ENCODE data around the gene NRSN2. TPM values are rescaled to one million over a fixed set of nuclear protein-coding genes. Genes with fewer than 3 reads are reported as not detected.

Gene NRSN2
- total and polyA plus RNA-seq, 2 donors (not counting 3 experiments of a cell fraction or from before 2014, with no cell fraction given) = 36.9 to 64.1 TPM

DNA sequence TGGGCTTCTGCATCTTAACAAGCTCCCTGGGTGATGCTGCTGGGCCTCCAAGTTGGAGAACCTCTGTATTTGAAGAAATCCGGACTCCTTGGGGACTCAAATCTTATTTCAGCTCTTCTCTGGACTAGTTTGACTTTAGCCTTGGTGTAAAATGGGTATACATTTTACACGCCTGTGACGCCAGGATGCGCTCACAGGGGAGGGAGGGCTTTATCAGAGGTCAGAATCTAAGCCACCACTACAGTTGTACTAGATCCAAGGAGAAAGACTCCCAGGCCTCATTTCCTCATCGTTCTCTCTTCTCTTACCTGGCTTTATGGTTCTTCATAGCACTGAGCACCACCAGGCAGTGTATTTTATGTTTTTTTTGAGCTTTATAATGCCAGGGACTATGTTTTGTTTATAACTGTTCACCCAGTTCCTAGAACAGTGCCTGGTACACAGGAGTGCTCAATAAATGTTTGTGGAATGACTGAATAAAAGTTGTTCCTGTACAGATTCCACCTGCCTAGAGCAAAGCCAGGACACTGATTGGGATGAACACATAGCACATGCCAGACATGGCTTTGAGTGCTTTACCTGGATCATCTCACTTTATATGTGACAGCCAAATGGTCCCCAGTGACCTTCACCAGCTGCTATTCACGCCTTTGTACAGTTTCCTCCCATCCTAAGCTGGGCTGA, 56.1 kb downstream of the NRSN2 start:
- Histone ChIP-seq H3K27me3 (ENCODE audit: control insufficient read depth in 2 of 2, insufficient read depth in 2 of 2, low read length in 2 of 2) (no peaks in the 10 kb centered on the region), H3K27ac (ENCODE audit: insufficient read depth, low read depth, low read length) (no peak overlapping the region), H3K79me2 (ENCODE audit: control insufficient read depth, insufficient read depth, low read length) (no peaks in the 10 kb centered on the region), H3K9me1 (replicated peaks; ENCODE audit: control insufficient read depth, extremely low read depth, insufficient read depth, low read length) (no peaks in the 10 kb centered on the region), H3K4me2 (ENCODE audit: insufficient read depth, low read length) (no peak overlapping the region), H2AFZ (ENCODE audit: low read depth, low read length) (no peak overlapping the region), H3K4me3 (replicated peaks in 1 of 3; ENCODE audit: insufficient read depth in 1 of 3, low read depth in 1 of 3, low read length in 3 of 3) (no peak overlapping the region), H3K9me3 (replicated peaks; ENCODE audit: control insufficient read depth, insufficient read depth, low read length) (no peaks in the 10 kb centered on the region), H3K9ac (replicated peaks; ENCODE audit: extremely low read depth, insufficient read depth, low read length) (no peak overlapping the region), H3K4me1 (ENCODE audit: control insufficient read depth, extremely low read depth, insufficient read depth, low read length) (peaks cover 5% of the 10 kb centered on the region), H4K20me1 (replicated peaks; ENCODE audit: control insufficient read depth, extremely low read depth, insufficient read depth, low read length) (no peaks in the 10 kb centered on the region), H3K36me3 (ENCODE audit: control insufficient read depth in 2 of 2, extremely low read depth in 1 of 2, insufficient read depth in 2 of 2, low read length in 2 of 2) (peaks cover 0 to 3% of the 10 kb centered on the region in 2 experiments)
- no TSS peak for BruUV-seq (replicated peaks)
- TF ChIP-seq, protein P1, sequence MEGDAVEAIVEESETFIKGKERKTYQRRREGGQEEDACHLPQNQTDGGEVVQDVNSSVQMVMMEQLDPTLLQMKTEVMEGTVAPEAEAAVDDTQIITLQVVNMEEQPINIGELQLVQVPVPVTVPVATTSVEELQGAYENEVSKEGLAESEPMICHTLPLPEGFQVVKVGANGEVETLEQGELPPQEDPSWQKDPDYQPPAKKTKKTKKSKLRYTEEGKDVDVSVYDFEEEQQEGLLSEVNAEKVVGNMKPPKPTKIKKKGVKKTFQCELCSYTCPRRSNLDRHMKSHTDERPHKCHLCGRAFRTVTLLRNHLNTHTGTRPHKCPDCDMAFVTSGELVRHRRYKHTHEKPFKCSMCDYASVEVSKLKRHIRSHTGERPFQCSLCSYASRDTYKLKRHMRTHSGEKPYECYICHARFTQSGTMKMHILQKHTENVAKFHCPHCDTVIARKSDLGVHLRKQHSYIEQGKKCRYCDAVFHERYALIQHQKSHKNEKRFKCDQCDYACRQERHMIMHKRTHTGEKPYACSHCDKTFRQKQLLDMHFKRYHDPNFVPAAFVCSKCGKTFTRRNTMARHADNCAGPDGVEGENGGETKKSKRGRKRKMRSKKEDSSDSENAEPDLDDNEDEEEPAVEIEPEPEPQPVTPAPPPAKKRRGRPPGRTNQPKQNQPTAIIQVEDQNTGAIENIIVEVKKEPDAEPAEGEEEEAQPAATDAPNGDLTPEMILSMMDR (IDR thresholded peaks at IDR 0.05; ENCODE audit: extremely low read depth in 1 of 2, insufficient read depth in 1 of 2, low read depth in 1 of 2, low read length in 2 of 2) = no peak
- TF ChIP-seq GATA2 (IDR thresholded peaks at IDR 0.05; ENCODE audit: insufficient read depth, insufficient read length, low read depth, low read length) (no peak), POLR2A (IDR thresholded peaks at IDR 0.05; ENCODE audit: low read depth, low read length) (no peak)
- CTCF ChIA-PET = interaction anchor here (0.9 to 1.3 kb wide), 2 partner anchors 11 to 29 kb away, joined by 3 read pairs; no protein-coding TSS in a partner anchor
- no peak for DNase-seq (ENCODE audit: low read depth, low spot score)
- dilution Hi-C loops (cut with MboI; ENCODE audit: extremely low pct_ligation_motif_present, low sequenced_read_pairs) = no loop called here
- no peak for FAIRE-seq
- intact Hi-C loops (cut with micrococcal nuclease) = no loop called here
- POLR2A ChIA-PET = no interaction called here

DNA sequence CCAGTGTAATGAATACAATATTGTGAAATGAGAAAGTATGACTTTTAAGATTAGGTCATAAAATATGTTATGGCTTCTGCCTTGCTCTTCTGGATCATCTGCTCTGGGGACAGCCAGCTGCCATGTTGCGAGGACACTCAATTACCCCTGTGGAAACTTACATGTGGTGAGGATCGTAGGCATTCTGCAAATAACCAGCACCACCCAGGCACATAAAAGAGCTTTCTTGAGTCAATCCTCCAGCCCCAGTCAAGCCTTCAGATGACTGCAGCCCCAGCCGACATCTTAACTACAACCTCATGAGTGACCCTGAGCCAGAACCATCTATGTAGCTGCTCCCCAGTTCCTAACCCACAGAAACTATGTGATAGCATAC, 56.7 kb downstream of the NRSN2 start:
- Histone ChIP-seq H2AFZ (ENCODE audit: low read depth, low read length) (no peak overlapping the region), H3K36me3 (ENCODE audit: control insufficient read depth in 2 of 2, extremely low read depth in 1 of 2, insufficient read depth in 2 of 2, low read length in 2 of 2) (peaks cover 0 to under 1% of the 10 kb centered on the region in 2 experiments), H3K79me2 (ENCODE audit: control insufficient read depth, insufficient read depth, low read length) (peaks cover 4% of the 10 kb centered on the region), H3K9me1 (replicated peaks; ENCODE audit: control insufficient read depth, extremely low read depth, insufficient read depth, low read length) (no peaks in the 10 kb centered on the region), H4K20me1 (replicated peaks; ENCODE audit: control insufficient read depth, extremely low read depth, insufficient read depth, low read length) (no peaks in the 10 kb centered on the region), H3K27me3 (ENCODE audit: control insufficient read depth in 2 of 2, insufficient read depth in 2 of 2, low read length in 2 of 2) (no peaks in the 10 kb centered on the region), H3K27ac (ENCODE audit: insufficient read depth, low read depth, low read length) (no peak overlapping the region), H3K4me3 (replicated peaks in 1 of 3; ENCODE audit: insufficient read depth in 1 of 3, low read depth in 1 of 3, low read length in 3 of 3) (no peak overlapping the region), H3K9ac (replicated peaks; ENCODE audit: extremely low read depth, insufficient read depth, low read length) (no peak overlapping the region), H3K4me1 (ENCODE audit: control insufficient read depth, extremely low read depth, insufficient read depth, low read length) (peaks cover 5% of the 10 kb centered on the region), H3K4me2 (ENCODE audit: insufficient read depth, low read length) (no peak overlapping the region), H3K9me3 (replicated peaks; ENCODE audit: control insufficient read depth, insufficient read depth, low read length) (no peaks in the 10 kb centered on the region)
- FAIRE-seq (no peak), DNase-seq (ENCODE audit: low read depth, low spot score) (no peak)
- BruUV-seq (replicated peaks) = no TSS peak
- no peak for TF ChIP-seq EZH2 (IDR thresholded peaks at IDR 0.05; ENCODE audit: borderline replicate concordance, low read depth, low read length, severe bottlenecking)
- no peak for TF ChIP-seq MYC (IDR thresholded peaks at IDR 0.05; ENCODE audit: low read depth, low read length)
- TF ChIP-seq GATA2 (IDR thresholded peaks at IDR 0.05; ENCODE audit: insufficient read depth, insufficient read length, low read depth, low read length) = no peak
- TF ChIP-seq, protein P2, sequence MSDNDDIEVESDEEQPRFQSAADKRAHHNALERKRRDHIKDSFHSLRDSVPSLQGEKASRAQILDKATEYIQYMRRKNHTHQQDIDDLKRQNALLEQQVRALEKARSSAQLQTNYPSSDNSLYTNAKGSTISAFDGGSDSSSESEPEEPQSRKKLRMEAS (IDR thresholded peaks at IDR 0.05; ENCODE audit: insufficient read depth, insufficient read length) = no peak
- TF ChIP-seq, protein P1 (IDR thresholded peaks at IDR 0.05; ENCODE audit: extremely low read depth in 1 of 2, insufficient read depth in 1 of 2, low read depth in 1 of 2, low read length in 2 of 2) = no peak
- TF ChIP-seq FOS (IDR thresholded peaks at IDR 0.05; ENCODE audit: borderline replicate concordance, insufficient read depth, low read length) = no peak
- CTCF ChIA-PET = interaction anchor here (1.1 kb wide), 1 partner anchor 28 kb away, joined by 3 read pairs; no protein-coding TSS in a partner anchor
- dilution Hi-C loops (cut with MboI; ENCODE audit: extremely low pct_ligation_motif_present, low sequenced_read_pairs) (no loop called here), intact Hi-C loops (cut with micrococcal nuclease) (no loop called here)
- POLR2A ChIA-PET = no interaction called here
